HG03060 (cell line): Measurements from ENCODE around the gene NAA35.
"Not testable (repeated sequence)": the region's sequence is repeated elsewhere in the genome, so short reads cannot be mapped to it uniquely, and the experiment has no call there.

Source experiments
- ATAC-seq: cut with Tn5 transposase; IDR thresholded peaks from one replicate; pipeline ENCODE4 v1.9.1; 2021; ENCODE audit warnings: low read depth, moderate number of reproducible peaks; ENCODE audit not compliant: unreplicated experiment

NAA35 gene

GRCh38 chr9:86022687-86023266 lies 81.8 kb downstream of the NAA35 start:
- ATAC-seq, result no peak

- no peak for ATAC-seq
These were observed 86.8 kb downstream of the NAA35 start for GRCh38 chr9:86027767-86028166.

GRCh38 chr9:86034863-86035734 lies 94.2 kb downstream of the NAA35 start:
- no peak for ATAC-seq

- no peak for ATAC-seq
These were observed 95.0 kb downstream of the NAA35 start for GRCh38 chr9:86035827-86036440.

- ATAC-seq, result no peak
These were observed 95.6 kb downstream of the NAA35 start for GRCh38 chr9:86036555-86036954.

GRCh38 chr9:86039991-86040860 lies 99.3 kb downstream of the NAA35 start:
- ATAC-seq, result no peak

- no peak for ATAC-seq
These were observed 99.9 kb downstream of the NAA35 start for GRCh38 chr9:86040861-86041155.

- no peak for ATAC-seq
These were observed 100.4 kb downstream of the NAA35 start for GRCh38 chr9:86041311-86041741.

- no peak for ATAC-seq
These were observed 101.4 kb downstream of the NAA35 start for GRCh38 chr9:86042199-86042978.

GRCh38 chr9:86043586-86043985 lies 102.6 kb downstream of the NAA35 start:
- ATAC-seq, result no peak

- ATAC-seq, result no peak
These were observed 103.1 kb downstream of the NAA35 start for GRCh38 chr9:86043999-86044398.

GRCh38 chr9:86045654-86046053 lies 104.7 kb downstream of the NAA35 start:
- ATAC-seq, result no peak

- no peak for ATAC-seq
These were observed 105.2 kb downstream of the NAA35 start for GRCh38 chr9:86046071-86046636.

- ATAC-seq, result no peak
These were observed 106.0 kb downstream of the NAA35 start for GRCh38 chr9:86046930-86047341.

GRCh38 chr9:86047361-86047760 lies 106.4 kb downstream of the NAA35 start:
- ATAC-seq, result no peak

GRCh38 chr9:86048018-86048742 lies 107.2 kb downstream of the NAA35 start:
- ATAC-seq, result not testable (repeated sequence)

GRCh38 chr9:86052556-86053468 lies 111.9 kb downstream of the NAA35 start:
- no peak for ATAC-seq

GRCh38 chr9:86054695-86055094 lies 113.7 kb downstream of the NAA35 start:
- ATAC-seq, result no peak
